Measurements from ENCODE around the gene CRTAP. TPM values are rescaled to one million over a fixed set of nuclear protein-coding genes. Genes with fewer than 3 reads are reported as not detected.

CRTAP gene
- total RNA-seq, 2 donors from 2014 or later: 164 to 166 TPM

GRCh38 chr3:33184863-33185262, 71.0 kb downstream of the CRTAP start:
- Mint-ChIP-seq H3K27ac (no peak overlapping the region), H3K4me3 (no peak overlapping the region), H3K9me3 (no peaks in the 10 kb centered on the region), H3K27me3 (ENCODE audit: insufficient read depth) (no peaks in the 10 kb centered on the region), H3K4me1 (no peaks in the 10 kb centered on the region), H3K36me3 (ENCODE audit: low read depth) (no peaks in the 10 kb centered on the region)
- Histone ChIP-seq H3K9ac (ENCODE audit: extremely low read depth, low read length, poor library complexity, severe bottlenecking) (no peak overlapping the region), H3K4me3 (ENCODE audit: low read length) (no peak overlapping the region), H3K27ac (ENCODE audit: low read depth, low read length) (no peak overlapping the region), H3K9me3 (ENCODE audit: control insufficient read depth, low read length) (no peaks in the 10 kb centered on the region), H3K36me3 (ENCODE audit: control insufficient read depth, insufficient read depth, low read length) (no peaks in the 10 kb centered on the region), H3K27me3 (ENCODE audit: control insufficient read depth, insufficient read depth, low read length, poor library complexity, severe bottlenecking) (no peaks in the 10 kb centered on the region), H3K4me1 (ENCODE audit: control insufficient read depth, insufficient read depth, low read length) (no peaks in the 10 kb centered on the region)
- no peak for TF ChIP-seq CTCF (conservative IDR thresholded peaks at IDR 0.05)
- DNase-seq: no peak
- WGBS, 2 experiments (ENCODE audit: insufficient coverage in 1 of 2, insufficient read length in 1 of 2): 87 to 95% methylated on average over 2 of the region's 2 CpGs

- no peaks in the 10 kb centered on the region for H3K27me3 Mint-ChIP-seq (ENCODE audit: insufficient read depth)
- no peaks in the 10 kb centered on the region for H3K9me3 Mint-ChIP-seq
- 89 to 94% methylated on average over 4 to 13 of the region's 13 CpGs for WGBS, 2 experiments (ENCODE audit: insufficient coverage in 1 of 2, insufficient read length in 1 of 2)
- Histone ChIP-seq H3K4me3 (ENCODE audit: low read length) (no peak overlapping the region), H3K36me3 (ENCODE audit: control insufficient read depth, insufficient read depth, low read length) (no peaks in the 10 kb centered on the region), H3K27ac (ENCODE audit: low read depth, low read length) (no peak overlapping the region), H3K4me1 (ENCODE audit: control insufficient read depth, insufficient read depth, low read length) (no peaks in the 10 kb centered on the region), H3K27me3 (ENCODE audit: control insufficient read depth, insufficient read depth, low read length, poor library complexity, severe bottlenecking) (no peaks in the 10 kb centered on the region), H3K9me3 (ENCODE audit: control insufficient read depth, low read length) (no peaks in the 10 kb centered on the region), H3K9ac (ENCODE audit: extremely low read depth, low read length, poor library complexity, severe bottlenecking) (no peak overlapping the region)
- TF ChIP-seq CTCF (conservative IDR thresholded peaks at IDR 0.05): no peak
- H3K36me3 Mint-ChIP-seq (ENCODE audit: low read depth): no peaks in the 10 kb centered on the region
- no peaks in the 10 kb centered on the region for H3K4me1 Mint-ChIP-seq
- no peak overlapping the region for H3K4me3 Mint-ChIP-seq
- H3K27ac Mint-ChIP-seq: no peak overlapping the region
- no peak for DNase-seq
Measured at GRCh38 chr3:33186524-33187367, 72.9 kb downstream of the CRTAP start.

GRCh38 chr3:33187368-33187634, 73.5 kb downstream of the CRTAP start:
- Histone ChIP-seq H3K36me3 (ENCODE audit: control insufficient read depth, insufficient read depth, low read length) (no peaks in the 10 kb centered on the region), H3K4me3 (ENCODE audit: low read length) (no peak overlapping the region), H3K9me3 (ENCODE audit: control insufficient read depth, low read length) (no peaks in the 10 kb centered on the region), H3K4me1 (ENCODE audit: control insufficient read depth, insufficient read depth, low read length) (no peaks in the 10 kb centered on the region), H3K9ac (ENCODE audit: extremely low read depth, low read length, poor library complexity, severe bottlenecking) (no peak overlapping the region), H3K27ac (ENCODE audit: low read depth, low read length) (no peak overlapping the region), H3K27me3 (ENCODE audit: control insufficient read depth, insufficient read depth, low read length, poor library complexity, severe bottlenecking) (no peaks in the 10 kb centered on the region)
- no peaks in the 10 kb centered on the region for H3K9me3 Mint-ChIP-seq
- DNase-seq: no peak
- H3K4me1 Mint-ChIP-seq: no peaks in the 10 kb centered on the region
- WGBS, 2 experiments (ENCODE audit: insufficient coverage in 1 of 2, insufficient read length in 1 of 2): 92 to 100% methylated on average over 3 of the region's 3 CpGs
- H3K27me3 Mint-ChIP-seq (ENCODE audit: insufficient read depth): no peaks in the 10 kb centered on the region
- H3K36me3 Mint-ChIP-seq (ENCODE audit: low read depth): no peaks in the 10 kb centered on the region
- no peak overlapping the region for H3K4me3 Mint-ChIP-seq
- no peak overlapping the region for H3K27ac Mint-ChIP-seq
- TF ChIP-seq CTCF (conservative IDR thresholded peaks at IDR 0.05): no peak
